GM12878 (cell line): ENCODE results near the gene DDX23. TPM values are rescaled to one million over a fixed set of nuclear protein-coding genes. Genes with fewer than 3 reads are reported as not detected.
A peak's percentile ranks its signal among the peaks of the same experiment; 100 is the strongest.

ENCODE experiments used
- ATAC-seq: fragments of 200-7000 bp; cut with Tn5 transposase; 3 replicates; pipeline ENCODE4 v1.9.1; 2020; ENCODE audit warnings: mild to moderate bottlenecking, moderate library complexity
- BruUV-seq: library from RNA; stranded (reverse); fragments of 400-500 nt; replicated peaks from 2 replicates; lab custom pipeline; 2021; lab: Mats Ljungman, UMichigan
- CTCF ChIA-PET: fragments of 300-600 bp; sonication (Branson Sonifier 250); formaldehyde crosslinking; extraction: SDS; loops from one replicate; lab custom pipeline; 2021; ENCODE audit warnings: inconsistent platforms; lab: Yijun Ruan, JAX
- POLR2A ChIA-PET: fragments of 350-600 bp; formaldehyde crosslinking; extraction: SDS; loops from one replicate; lab custom pipeline; 2021; ENCODE audit warnings: inconsistent platforms; lab: Charles Lee
- RAD21 ChIA-PET: fragments of 300-600 bp; sonication (Branson Sonifier 250); formaldehyde crosslinking; loops from one replicate; lab custom pipeline; 2023; ENCODE audit warnings: antibody characterized with exemption; ENCODE audit not compliant: unreplicated experiment; lab: Charles Lee
- SMC1A ChIA-PET: fragments of 300-600 bp; sonication (Branson Sonifier 250); formaldehyde crosslinking; loops from one replicate; lab custom pipeline; 2023; ENCODE audit not compliant: unreplicated experiment, uncharacterized antibody; lab: Charles Lee
- DNase-seq: peaks from one replicate; pipeline ENCODE4 v3.0.0-alpha.2; 2011; ENCODE audit warnings: low read depth, low spot score
- FAIRE-seq: peaks from 3 replicates; lab custom pipeline; 2011; peaks lifted over from hg19 to GRCh38; lab: Jason Lieb, UNC
- H2AFZ ChIP-seq: 2 replicates; pipeline ENCODE4 v1.6.0; 2011; ENCODE audit warnings: low read depth, low read length, control low read depth; ENCODE audit not compliant: control insufficient read depth
- H3K27ac ChIP-seq: 2 replicates; pipeline ENCODE4 v1.5.1; 2011; ENCODE audit warnings: control low read depth; ENCODE audit not compliant: control insufficient read depth, insufficient read depth
- H3K27me3 ChIP-seq, 2 experiments: replicated peaks in 1 of 2; 2 replicates each; pipeline versions ENCODE4 v1.6.0 to v1.6.1; 2011; ENCODE audit warnings: low read length in 1 of 2; ENCODE audit not compliant: control insufficient read depth in 2 of 2, insufficient read depth in 2 of 2
- H3K36me3 ChIP-seq, 2 experiments: 2 replicates each; pipeline ENCODE4 v1.5.1; 2011; ENCODE audit warnings: low read length in 1 of 2; ENCODE audit not compliant: control insufficient read depth in 2 of 2, insufficient read depth in 2 of 2
- H3K4me1 ChIP-seq: 2 replicates; pipeline ENCODE4 v1.6.1; 2011; ENCODE audit warnings: mild to moderate bottlenecking, low read length, moderate library complexity, mixed read lengths; ENCODE audit not compliant: control insufficient read depth, insufficient read depth
- H3K4me2 ChIP-seq: 2 replicates; pipeline ENCODE4 v1.6.0; 2011; ENCODE audit warnings: control low read depth; ENCODE audit not compliant: control insufficient read depth, insufficient read depth
- H3K4me3 ChIP-seq: fragments of 200-600 bp; sonication (generic); 2 replicates; pipeline ENCODE4 v1.5.1; 2016
- H3K79me2 ChIP-seq: 2 replicates; pipeline ENCODE4 v1.6.0; 2011; ENCODE audit warnings: low read length; ENCODE audit not compliant: control insufficient read depth, insufficient read depth
- H3K9ac ChIP-seq: 2 replicates; pipeline ENCODE4 v1.8.0; 2011; ENCODE audit warnings: low read length, control low read depth, mixed read lengths; ENCODE audit not compliant: control insufficient read depth, insufficient read depth
- H3K9me3 ChIP-seq: replicated peaks from 3 replicates; pipeline ENCODE4 v1.5.1; 2011; ENCODE audit warnings: mild to moderate bottlenecking, low read length; ENCODE audit not compliant: control insufficient read depth, insufficient read depth
- H4K20me1 ChIP-seq: 2 replicates; pipeline ENCODE4 v1.6.0; 2011; ENCODE audit not compliant: control insufficient read depth, insufficient read depth
- BCL3 ChIP-seq: IDR thresholded peaks from 2 replicates; pipeline ENCODE4 v1.6.1; 2011; ENCODE audit warnings: borderline replicate concordance, low read depth, mild to moderate bottlenecking, moderate library complexity, low read length; ENCODE audit not compliant: insufficient read depth, poor library complexity, severe bottlenecking
- BMI1 ChIP-seq: fragments of 450-650 bp; IDR thresholded peaks from 2 replicates; pipeline ENCODE4 v1.6.1; 2016; ENCODE audit warnings: mild to moderate bottlenecking, moderate library complexity, borderline replicate concordance
- BRCA1 ChIP-seq: IDR thresholded peaks from 2 replicates; pipeline ENCODE4 v1.6.1; 2011; ENCODE audit warnings: low read depth, low read length, improper control_type of control experiment
- EED ChIP-seq: sonication (generic); IDR thresholded peaks from 2 replicates; pipeline ENCODE4 v1.6.1; 2016; ENCODE audit warnings: antibody characterized with exemption, low read depth
- HDAC2 ChIP-seq: fragments of 200-600 bp; sonication (generic); IDR thresholded peaks from 2 replicates; pipeline ENCODE4 v1.6.1; 2017
- MEF2A ChIP-seq: IDR thresholded peaks from 2 replicates; pipeline ENCODE4 v1.6.1; 2011; ENCODE audit warnings: low read depth, mild to moderate bottlenecking, low read length, moderate library complexity; ENCODE audit not compliant: insufficient read depth
- MTA2 ChIP-seq: fragments of 450-650 bp; IDR thresholded peaks from 2 replicates; pipeline ENCODE4 v1.6.1; 2016; ENCODE audit warnings: low read depth, mild to moderate bottlenecking, moderate library complexity
- NBN ChIP-seq: fragments of 450-650 bp; IDR thresholded peaks from 2 replicates; pipeline ENCODE4 v1.6.1; 2016
- NRF1 ChIP-seq: conservative IDR thresholded peaks from 2 replicates; pipeline ENCODE4 v1.6.1; 2011; ENCODE audit warnings: mild to moderate bottlenecking, low read depth, low read length, improper control_type of control experiment
- REST ChIP-seq: IDR thresholded peaks from 2 replicates; pipeline ENCODE4 v1.6.1; 2012; ENCODE audit warnings: mild to moderate bottlenecking, low read depth, low read length
- RFX5 ChIP-seq: IDR thresholded peaks from 2 replicates; pipeline ENCODE4 v1.6.1; 2011; ENCODE audit warnings: low read depth, low read length, improper control_type of control experiment
- SIN3A ChIP-seq: IDR thresholded peaks from 2 replicates; pipeline ENCODE4 v1.6.1; 2012; ENCODE audit warnings: low read depth, low read length, improper control_type of control experiment
- TARDBP ChIP-seq: IDR thresholded peaks from 2 replicates; pipeline ENCODE4 v1.6.1; 2016; ENCODE audit warnings: borderline replicate concordance
- YBX1 ChIP-seq: fragments of 450-650 bp; IDR thresholded peaks from 2 replicates; pipeline ENCODE4 v1.6.1; 2016; ENCODE audit warnings: antibody characterized with exemption
- ZNF207 ChIP-seq: fragments of 450-650 bp; IDR thresholded peaks from 2 replicates; pipeline ENCODE4 v1.6.1; 2014; ENCODE audit warnings: antibody characterized with exemption, mild to moderate bottlenecking, borderline replicate concordance
- ZNF384 ChIP-seq: IDR thresholded peaks from 2 replicates; pipeline ENCODE4 v1.6.1; 2012; ENCODE audit warnings: low read depth, mild to moderate bottlenecking, low read length, improper control_type of control experiment, borderline replicate concordance
- ZNF622 ChIP-seq: fragments of 450-650 bp; IDR thresholded peaks from 2 replicates; pipeline ENCODE4 v1.6.1; 2017; ENCODE audit warnings: mild to moderate bottlenecking, inconsistent platforms
- WGBS: methylation state at CpG from one replicate; pipeline ENCODE4 v1.1.6; 2016; ENCODE audit warnings: low lambda C conversion rate; ENCODE audit not compliant: insufficient replicate concordance, insufficient coverage; ENCODE audit errors: missing lambda C conversion rate; 5-methylcytosine and 5-hydroxymethylcytosine counted together
- in situ Hi-C: fragments of 300-500 bp; cut with MboI; formaldehyde crosslinking; loops from 9 replicates; pipeline ENCODE4 v1.14.3; 2018; ENCODE audit warnings: mixed read lengths
- intact Hi-C: fragments of 100-400 bp; cut with micrococcal nuclease; formaldehyde crosslinking; loops from one replicate; pipeline ENCODE4 v1.14.2; 2022; ENCODE audit not compliant: unreplicated experiment
- polyA plus RNA-seq, 11 experiments: library from polyadenylated mRNA; depleted of rRNA in 4 of 11; unstranded in 6 of 11; stranded (reverse) in 5 of 11; fragments of >200 nt; fragmentation: Nextera tagmentation in 4 of 11; fragmentation: Illumina TruSeq in 1 of 11; extraction: Ambion mirVana in 4 of 11; extraction: Trizol in 1 of 11; gene quantifications; 1 replicate in 1 of 11; 2 replicates in 10 of 11; pipeline versions ENCODE4 v1.2.1 to v1.2.3, GENCODE V29; 2011 to 2016; ENCODE audit warnings: inconsistent platforms in 2 of 11, missing spikeins in 2 of 11, low read depth in 1 of 11
- total RNA-seq, 4 experiments: library from RNA; depleted of rRNA in 3 of 4; stranded (reverse); fragments of >200 nt in 3 of 4; fragmentation: Illumina TruSeq in 1 of 4; extraction: Trizol in 1 of 4; gene quantifications; 2 replicates each; pipeline versions ENCODE4 v1.2.1 to v1.2.3, GENCODE V29; 2013 to 2021

Gene DDX23
- total and polyA plus RNA-seq, 10 of the 15 experiments (the other 5 are each of a cell fraction or from before 2014, with no cell fraction given) = 25.8 to 107 (median 77.4) TPM

- TF ChIP-seq EED (0 out of 2 replicates have a peak, but pooled peaks have one; percentile 26), BRCA1 (no peak), ZNF384 (0 out of 2 replicates have a peak, but pooled peaks have one; percentile 9), ZNF207 (no peak), BMI1 (0 out of 2 replicates have a peak, but pooled peaks have one; percentile 26)
Measured at GRCh38 chr12:48890657-48891418, 38.9 kb upstream of the DDX23 start (continued).

- no peaks in the 10 kb centered on the region for H3K9me3 ChIP-seq
- H3K27me3 ChIP-seq = no peaks in the 10 kb centered on the region; a peak in 1 of 4 replicates
- no peak overlapping the region for H3K4me2 ChIP-seq
- ChIA-PET CTCF (interaction anchor here (0.8 to 5.5 kb wide), 25 partner anchors 11 to 144 kb away, joined by 3 to 271 read pairs (median 5); partner anchors contain the start of genes CACNB3, DDX23, FKBP11 and RND1), RAD21 (interaction anchor here (0.6 to 7.9 kb wide), 5 partner anchors 11 to 105 kb away, joined by 3 to 167 read pairs (median 7); partner anchors contain the start of genes DDX23 and RND1), SMC1A (interaction anchor here (1.1 to 4.3 kb wide), 10 partner anchors 11 to 99 kb away, joined by 3 to 145 read pairs (median 4); partner anchors contain the start of genes DDX23 and RND1), POLR2A (interaction anchor here (0.8 to 2.9 kb wide), 4 partner anchors 24 to 36 kb away, joined by 4 to 22 read pairs (median 6); partner anchors contain the start of gene RND1)
- no peak overlapping the region for H2AFZ ChIP-seq
- no peak overlapping the region for H3K9ac ChIP-seq
- no peaks in the 10 kb centered on the region for H3K79me2 ChIP-seq
- no TSS peak for BruUV-seq
- no peak for ATAC-seq
- no peak for DNase-seq
- H3K27ac ChIP-seq = no peak overlapping the region
- intact Hi-C loops (loop anchor here (1.0 kb wide), 1 partner anchor 36 kb away; no protein-coding TSS in a partner anchor), in situ Hi-C loops (loop anchor here (5.0 kb wide), 1 partner anchor 37 kb away; the partner anchor contains the start of gene DDX23)
- no peak overlapping the region for H3K4me3 ChIP-seq
- no peaks in the 10 kb centered on the region for H3K4me1 ChIP-seq
- 33% methylated on average over 3 of the region's 3 CpGs for WGBS
- FAIRE-seq = no peak
- no peaks in the 10 kb centered on the region for H4K20me1 ChIP-seq
- H3K36me3 ChIP-seq = no peaks in the 10 kb centered on the region
- TF ChIP-seq HDAC2 = no peak
- TF ChIP-seq BCL3 = no peak
- TF ChIP-seq TARDBP = no peak
- TF ChIP-seq MEF2A = no peak
- TF ChIP-seq RFX5 = no peak
- no peak for TF ChIP-seq ZNF622
- no peak for TF ChIP-seq YBX1
- no peak for TF ChIP-seq REST
- no peak for TF ChIP-seq NBN
- no peak for TF ChIP-seq SIN3A
- TF ChIP-seq NRF1 = no peak
- TF ChIP-seq MTA2 = no peak
Measured at GRCh38 chr12:48889679-48890078, 37.7 kb upstream of the DDX23 start.
